CD4-positive, alpha-beta T cell treated with Interleukin-2 at 100 ng/mL for 4 hours (primary cell): Measurements from ENCODE around the gene MAP3K12.
"Not testable (repeated sequence)": the region's sequence is repeated elsewhere in the genome, so short reads cannot be mapped to it uniquely, and the experiment has no call there.

Source experiments
- DNase-seq: peaks from one replicate; pipeline ENCODE4 v3.0.0-alpha.2; 2020; ENCODE audit warnings: low spot score

MAP3K12 gene

DNA sequence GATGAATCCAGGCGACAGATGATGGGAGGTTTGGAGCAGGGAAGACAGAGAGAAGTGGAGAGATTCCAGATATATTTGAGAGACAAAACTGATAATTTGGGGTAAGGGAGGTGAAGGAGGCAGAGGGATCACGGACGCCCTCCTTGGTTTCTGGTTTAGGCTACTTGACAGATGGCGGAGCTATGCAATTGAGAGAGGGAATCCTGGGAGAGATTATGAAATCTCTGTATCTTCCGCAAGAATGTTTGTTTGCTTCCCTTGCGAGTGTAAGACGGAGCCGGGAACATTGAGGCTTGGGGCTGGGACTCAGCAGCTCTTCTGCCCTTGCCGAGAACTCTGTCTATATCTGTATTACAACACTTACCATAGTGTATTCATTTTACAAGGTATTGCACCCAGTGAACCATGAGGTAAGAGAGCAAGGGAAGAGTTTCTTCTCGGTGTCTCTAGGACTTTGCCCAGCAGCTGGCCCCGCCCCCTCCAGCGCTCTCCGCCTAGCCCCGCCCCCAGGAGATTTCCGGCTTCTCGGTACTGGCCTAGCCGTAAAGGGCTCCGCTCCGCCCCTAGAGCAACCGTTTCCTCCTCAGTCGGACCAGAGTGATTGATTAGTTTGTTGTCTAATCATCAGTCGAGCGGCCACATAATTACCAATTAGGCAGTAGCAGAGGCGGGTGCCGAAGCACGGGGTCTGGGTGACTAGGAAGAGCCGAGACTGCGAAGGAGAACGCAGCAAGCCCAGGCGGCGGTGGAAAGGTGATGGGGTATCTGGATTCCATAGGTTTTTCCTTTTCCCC, 58.0 kb downstream of the MAP3K12 start, which contains the start of gene PRR13:
TSS of gene PRR13 (plus strand) at position 695 of the 794 bp plus-strand sequence. CDS start 981 bp downstream, outside the sequence.
- peak; percentile 100 for DNase-seq

GRCh38 chr12:53439582-53439981, 59.7 kb downstream of the MAP3K12 start:
- DNase-seq: not testable (repeated sequence)

GRCh38 chr12:53435326-53435725, 63.9 kb downstream of the MAP3K12 start:
- DNase-seq: not testable (repeated sequence)

DNA sequence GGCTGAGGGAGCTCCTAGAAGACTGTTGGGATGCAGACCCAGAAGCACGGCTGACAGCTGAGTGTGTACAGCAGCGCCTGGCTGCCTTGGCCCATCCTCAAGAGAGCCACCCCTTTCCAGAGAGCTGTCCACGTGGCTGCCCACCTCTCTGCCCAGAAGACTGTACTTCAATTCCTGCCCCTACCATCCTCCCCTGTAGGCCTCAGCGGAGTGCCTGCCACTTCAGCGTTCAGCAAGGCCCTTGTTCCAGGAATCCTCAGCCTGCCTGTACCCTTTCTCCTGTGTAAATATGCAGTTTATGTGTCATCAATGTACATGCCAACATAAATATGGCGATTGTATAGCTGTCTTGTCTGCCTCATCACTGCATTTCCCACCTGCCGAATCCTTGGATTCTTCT, 68.1 kb downstream of the MAP3K12 start:
- no peak for DNase-seq

DNA sequence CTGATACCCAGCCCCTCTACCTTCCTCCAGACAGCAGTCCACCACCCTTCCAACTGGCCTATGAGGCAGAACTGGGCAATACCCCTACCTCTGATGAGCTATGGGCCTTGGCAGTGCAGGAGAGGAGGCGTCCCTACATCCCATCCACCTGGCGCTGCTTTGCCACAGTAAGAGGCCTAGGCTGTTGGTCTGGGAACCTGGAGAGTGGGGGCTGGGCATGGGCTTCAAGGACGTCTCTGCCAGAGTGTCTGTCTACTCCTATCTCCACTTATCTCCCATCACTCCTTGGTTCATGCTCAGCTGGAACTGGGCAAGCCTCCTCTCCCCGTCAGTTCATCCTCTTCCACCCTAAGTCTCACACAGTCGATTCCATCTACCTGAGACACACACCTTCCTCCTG, 69.1 kb downstream of the MAP3K12 start:
- DNase-seq: no peak
